GM23248 (cell line): ENCODE results near the gene SLC39A6.

ENCODE experiments used
- EZH2 ChIP-seq: fragments of 200-600 bp; sonication (generic); IDR thresholded peaks from 2 replicates; pipeline ENCODE4 v1.6.1; 2018; ENCODE audit warnings: antibody characterized with exemption, mild to moderate bottlenecking; ENCODE audit not compliant: insufficient read depth, poor library complexity, severe bottlenecking
- EZH2phosphoT487 ChIP-seq: fragments of 200-600 bp; sonication (generic); IDR thresholded peaks from 2 replicates; pipeline ENCODE4 v1.6.1; 2018; ENCODE audit warnings: antibody characterized with exemption, moderate library complexity, mild to moderate bottlenecking, low read depth; ENCODE audit not compliant: insufficient read depth

DNA sequence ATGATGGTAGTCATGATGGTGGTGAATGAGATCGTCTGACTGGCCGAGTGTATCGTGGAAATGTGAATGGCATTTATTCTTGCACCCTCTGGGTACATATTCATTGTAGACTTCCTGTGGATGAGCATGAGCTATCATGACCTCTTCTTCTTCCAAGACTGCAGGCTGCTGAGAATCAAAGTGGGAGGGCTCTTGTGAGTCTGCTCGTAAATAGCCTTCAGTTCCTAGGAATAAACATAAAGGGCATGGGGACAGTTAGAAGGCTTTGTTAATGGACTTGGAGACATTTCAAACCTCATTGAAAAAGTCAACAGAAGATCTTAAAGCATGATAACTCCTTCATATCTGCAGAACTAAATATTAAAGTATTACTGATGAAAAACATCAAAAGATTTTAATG is 14.9 kb downstream of the SLC39A6 start:
- no peak for TF ChIP-seq EZH2
- TF ChIP-seq EZH2phosphoT487: no peak
